NCI-H146 treated with DMSO at 0.1 percent for 48 hours (cell line): ENCODE results near the gene OR6K3.
"Not testable (repeated sequence)": the region's sequence is repeated elsewhere in the genome, so short reads cannot be mapped to it uniquely, and the experiment has no call there.

ENCODE experiments used
- DNase-seq: peaks from one replicate; lab custom pipeline; 2025; ENCODE audit not compliant: unreplicated experiment; lab: John Stamatoyannopoulos, UW

OR6K3 gene, protein sequence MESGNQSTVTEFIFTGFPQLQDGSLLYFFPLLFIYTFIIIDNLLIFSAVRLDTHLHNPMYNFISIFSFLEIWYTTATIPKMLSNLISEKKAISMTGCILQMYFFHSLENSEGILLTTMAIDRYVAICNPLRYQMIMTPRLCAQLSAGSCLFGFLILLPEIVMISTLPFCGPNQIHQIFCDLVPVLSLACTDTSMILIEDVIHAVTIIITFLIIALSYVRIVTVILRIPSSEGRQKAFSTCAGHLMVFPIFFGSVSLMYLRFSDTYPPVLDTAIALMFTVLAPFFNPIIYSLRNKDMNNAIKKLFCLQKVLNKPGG

GRCh38 chr1:158720620-158721019, at the start of gene OR6K3:
TSS of gene OR6K3 (minus strand) at chr1:158720720. CDS start at chr1:158718115, 2,605 bp downstream.
- DNase-seq = no peak

DNA sequence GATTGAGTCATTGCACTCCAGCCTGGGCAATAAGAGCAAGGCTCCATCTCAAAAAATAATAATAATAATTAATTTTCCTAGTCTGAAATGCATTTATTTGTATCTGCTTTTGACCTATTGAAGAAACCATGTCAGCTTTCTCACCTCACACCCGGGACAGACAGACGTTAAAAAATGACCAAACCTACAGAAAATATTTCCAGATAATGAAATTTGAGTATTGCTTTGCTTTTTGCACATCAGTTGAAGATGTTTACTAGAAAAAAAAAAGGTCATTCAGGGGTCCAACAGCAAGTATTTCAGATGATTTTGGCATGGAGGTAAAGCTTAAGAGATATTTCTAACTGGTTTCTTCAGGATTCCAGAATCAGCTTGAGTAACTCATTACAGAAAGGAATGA, 33.9 kb upstream of the OR6K3 start, which contains the start of gene OR6K6:
Gene OR6K6 (plus strand): TSS at position 301 of the 400 bp plus-strand sequence. CDS start 168 bp downstream, outside the sequence.
- DNase-seq = no peak

GRCh38 chr1:158752155-158752712, 31.7 kb upstream of the OR6K3 start:
- DNase-seq = no peak

- no peak for DNase-seq
These were observed 15.3 kb upstream of the OR6K3 start for GRCh38 chr1:158735848-158736247.

DNA sequence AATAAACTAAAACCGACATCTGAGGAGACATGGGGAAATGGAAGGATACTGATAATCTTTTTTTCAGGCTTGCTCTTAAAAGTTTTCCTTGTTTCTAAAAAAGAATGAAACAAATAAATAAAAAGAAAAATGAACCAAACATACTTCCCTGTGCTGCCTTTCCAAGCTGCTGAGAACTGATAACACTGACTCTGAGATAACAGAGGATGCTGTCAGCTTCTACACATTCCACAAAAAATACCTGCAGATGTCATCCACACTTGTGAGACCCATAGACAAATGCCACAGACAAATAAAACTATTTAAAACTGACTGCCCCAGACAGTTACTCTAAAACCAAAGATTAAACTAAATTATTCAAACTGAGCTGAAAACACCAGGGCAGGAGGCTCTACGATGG, 12.0 kb upstream of the OR6K3 start:
- DNase-seq = no peak

DNA sequence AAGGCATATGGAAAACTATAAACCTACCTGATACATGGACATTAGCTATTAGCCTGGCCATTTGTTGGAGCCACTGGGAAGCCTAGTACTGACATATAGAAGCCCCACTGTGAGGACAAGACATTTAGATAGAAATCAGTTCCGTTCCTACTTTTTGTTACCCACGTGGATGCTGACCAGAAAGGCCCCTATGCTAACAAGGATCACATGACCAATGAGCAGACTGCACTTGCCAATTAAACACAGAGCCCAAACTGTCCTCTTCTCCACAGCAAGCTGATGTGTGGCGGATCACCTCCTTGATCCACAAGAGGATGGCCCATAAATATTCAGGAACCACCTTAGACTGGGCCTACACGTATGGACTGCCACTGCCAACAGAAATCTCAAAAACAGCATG, 11.2 kb upstream of the OR6K3 start:
- no peak for DNase-seq

GRCh38 chr1:158730453-158730852, 9.9 kb upstream of the OR6K3 start:
- no peak for DNase-seq

DNA sequence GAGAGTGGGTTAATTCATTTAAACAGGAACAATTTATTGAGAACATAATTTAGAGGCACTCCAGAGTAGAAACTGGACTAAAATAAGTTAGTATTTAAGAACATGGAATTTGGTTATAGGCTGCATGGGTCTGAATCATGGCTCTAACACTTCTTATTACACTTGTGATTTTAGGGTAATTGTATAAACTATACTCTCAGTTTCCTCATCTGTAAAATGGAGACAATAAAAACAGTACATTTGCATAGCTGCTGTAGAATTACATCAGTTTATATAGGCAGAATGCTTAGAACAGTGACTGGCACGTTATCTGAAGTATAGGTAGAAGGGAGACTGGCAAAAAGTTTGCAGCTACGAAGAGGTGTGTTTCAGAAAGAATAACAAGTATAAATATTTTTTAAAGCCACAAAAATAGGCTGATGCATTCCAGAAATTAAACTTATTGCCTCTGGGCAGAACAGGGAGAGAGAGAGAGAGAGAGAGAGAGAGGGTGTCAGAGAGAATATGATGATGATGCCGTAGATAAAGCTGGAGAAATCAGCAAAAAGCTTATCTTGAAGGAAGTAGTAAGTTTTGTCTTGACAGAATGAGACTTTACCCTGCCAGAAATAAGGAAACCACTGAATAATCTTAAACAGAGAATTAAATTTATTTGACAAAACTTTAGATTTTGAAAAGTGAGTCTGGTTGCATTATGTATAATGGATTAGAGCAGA, 8.1 kb upstream of the OR6K3 start:
- DNase-seq = no peak

GRCh38 chr1:158724442-158724841, 3.9 kb upstream of the OR6K3 start:
- no peak for DNase-seq

DNA sequence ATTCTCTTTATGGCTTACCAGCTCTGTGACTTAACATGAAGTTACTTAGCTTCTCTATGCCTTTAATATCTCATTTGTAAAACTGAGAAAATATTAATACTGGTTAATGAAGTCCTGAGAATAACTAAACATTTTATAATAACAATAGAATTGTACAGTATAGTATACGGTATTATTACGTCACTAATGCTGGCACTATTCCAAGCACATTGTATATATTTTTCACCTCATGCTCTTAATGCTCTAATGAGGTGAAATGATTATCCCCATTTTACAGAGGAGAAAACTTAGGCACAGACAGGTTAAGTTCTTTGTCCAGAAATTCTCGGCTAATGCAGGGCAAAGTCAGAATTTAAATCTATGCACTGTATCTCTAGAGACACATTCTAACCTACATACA, 856 bp downstream of the OR6K3 start:
- DNase-seq = no peak

GRCh38 chr1:158717344-158717743, 3.2 kb downstream of the OR6K3 start:
- no peak for DNase-seq

DNA sequence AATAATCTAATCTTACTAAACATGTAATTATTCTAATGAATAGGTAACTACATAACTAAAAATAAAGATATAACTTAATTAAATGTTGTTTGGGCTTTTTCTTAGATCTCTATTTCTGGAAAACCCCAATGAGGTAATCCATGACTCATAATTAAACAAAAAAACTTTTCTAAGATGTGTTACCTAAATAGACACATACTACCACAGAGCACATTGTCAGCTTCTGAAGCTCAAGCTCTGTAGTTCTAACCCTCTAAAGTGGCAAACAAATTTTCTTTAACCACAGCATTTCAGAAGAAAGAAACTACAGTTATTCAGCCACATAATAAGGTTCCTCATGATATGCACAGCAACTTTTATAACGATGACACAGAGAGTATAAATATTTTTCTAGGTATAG, 4.2 kb downstream of the OR6K3 start:
- no peak for DNase-seq

DNA sequence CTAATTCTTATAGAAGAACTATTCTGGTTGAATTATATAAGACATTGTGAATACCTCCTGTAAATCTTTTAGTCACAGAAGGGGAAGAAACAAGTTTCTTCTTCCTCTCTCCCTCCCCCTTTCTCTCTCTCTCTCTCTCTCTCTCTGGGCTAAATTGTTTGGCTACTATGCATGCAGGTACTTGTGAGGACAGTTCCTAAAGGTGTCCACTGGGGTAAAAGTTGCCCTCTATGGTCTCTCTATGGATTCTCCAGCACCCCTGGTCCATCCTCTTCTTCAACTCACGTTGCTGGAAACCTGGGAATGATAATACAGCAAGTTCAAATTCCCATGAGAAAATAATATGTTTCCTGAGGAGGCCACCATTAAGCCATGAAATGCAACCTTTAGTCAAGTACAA, 5.8 kb downstream of the OR6K3 start:
- no peak for DNase-seq

DNA sequence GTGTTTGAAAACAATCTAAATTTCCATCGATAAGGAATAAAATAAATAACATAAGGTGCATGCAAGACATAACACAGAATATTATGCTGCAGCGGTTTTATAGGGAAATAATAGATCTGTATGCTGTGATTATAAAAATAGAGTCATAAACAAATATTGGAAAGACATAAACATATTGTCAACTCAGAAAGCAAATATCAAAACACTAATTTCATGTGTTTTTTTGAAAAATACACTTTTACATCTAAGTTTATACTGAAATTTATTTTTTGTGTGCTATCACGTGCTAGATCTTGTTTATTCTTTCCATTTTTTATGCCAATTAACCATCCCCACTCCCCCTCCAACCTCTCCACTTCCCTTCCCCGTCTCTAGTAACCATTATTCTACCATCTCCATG, 9.4 kb downstream of the OR6K3 start:
- no peak for DNase-seq

DNA sequence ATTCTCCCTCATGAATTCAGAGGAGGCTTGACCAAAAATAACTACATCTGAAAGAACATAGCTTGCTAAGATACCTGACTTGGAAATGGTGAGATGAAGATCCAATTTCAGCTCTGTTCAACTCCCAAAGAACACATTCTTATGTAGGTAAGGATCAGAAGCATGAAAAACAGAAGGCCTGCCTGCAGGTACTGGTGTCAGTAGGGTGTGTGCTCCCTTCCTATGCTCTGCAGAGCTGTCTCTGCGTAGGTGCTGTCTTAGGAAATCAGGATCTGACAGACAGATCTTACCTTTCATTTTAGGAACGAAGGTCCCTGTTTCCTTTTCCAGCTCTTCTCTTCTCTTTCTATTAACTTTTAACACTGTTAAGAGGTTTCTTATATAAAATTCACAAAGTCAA, 14.4 kb downstream of the OR6K3 start:
- no peak for DNase-seq

GRCh38 chr1:158700552-158700951, 20.0 kb downstream of the OR6K3 start, which contains the start of gene OR6K2:
TSS of gene OR6K2 (minus strand) at chr1:158700652. CDS start at chr1:158700652, 0 bp downstream.
- no peak for DNase-seq

DNA sequence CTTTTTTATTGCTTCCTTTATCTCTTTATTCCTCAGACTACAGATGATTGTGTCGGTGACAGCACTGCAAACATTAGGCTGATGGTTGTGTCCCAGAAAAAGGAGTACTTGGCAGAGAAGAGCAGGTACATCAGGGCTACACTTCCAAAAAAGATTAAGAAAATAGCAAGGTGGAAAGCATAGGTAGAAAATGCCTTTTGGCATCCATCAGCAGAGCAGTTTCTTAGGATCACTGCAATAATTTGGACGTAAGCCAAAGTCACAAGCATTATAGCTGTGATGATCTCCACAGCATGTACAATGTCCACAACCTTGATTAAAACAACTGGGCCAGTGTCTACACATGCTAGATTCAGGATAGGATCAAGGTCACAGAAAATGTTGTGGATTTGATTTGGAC, 25.9 kb downstream of the OR6K3 start:
- no peak for DNase-seq

DNA sequence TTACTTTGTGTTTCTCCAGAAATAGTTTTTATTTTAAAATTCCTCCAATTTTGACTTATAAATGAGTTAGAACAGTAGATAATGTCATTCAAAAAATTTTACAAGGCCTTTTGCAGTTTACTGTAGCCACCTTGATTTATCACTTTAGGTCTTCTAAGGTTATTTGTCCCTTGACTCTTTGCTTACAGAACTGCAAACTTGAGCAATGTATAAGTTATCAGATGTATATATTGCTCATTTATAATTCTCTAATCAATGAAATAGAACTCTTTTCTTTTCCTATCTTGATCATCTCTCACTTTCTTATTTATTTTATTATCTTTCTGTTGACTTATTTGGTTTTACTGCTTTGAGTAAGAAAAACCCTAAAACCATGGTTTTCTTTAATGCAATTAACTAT, 28.2 kb downstream of the OR6K3 start:
- DNase-seq = no peak

DNA sequence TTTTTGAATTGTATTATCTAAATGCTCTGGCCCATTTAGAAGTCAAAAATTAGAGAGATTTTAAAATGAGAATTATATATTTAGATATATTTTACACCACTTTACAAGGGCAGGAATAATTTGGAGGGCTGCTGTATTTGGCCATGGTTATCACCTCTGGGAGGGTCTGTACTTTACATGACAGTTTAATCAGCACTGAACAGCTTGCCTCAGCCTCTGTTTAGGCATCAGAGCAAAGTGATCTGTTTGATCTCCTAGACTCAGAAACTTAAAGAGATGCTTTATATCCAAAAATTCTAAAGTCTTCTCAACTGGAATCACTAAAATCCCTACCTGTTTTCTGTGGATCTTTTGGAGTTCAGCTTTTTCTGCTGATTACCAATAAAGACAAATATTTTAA, 28.6 kb downstream of the OR6K3 start:
- no peak for DNase-seq

DNA sequence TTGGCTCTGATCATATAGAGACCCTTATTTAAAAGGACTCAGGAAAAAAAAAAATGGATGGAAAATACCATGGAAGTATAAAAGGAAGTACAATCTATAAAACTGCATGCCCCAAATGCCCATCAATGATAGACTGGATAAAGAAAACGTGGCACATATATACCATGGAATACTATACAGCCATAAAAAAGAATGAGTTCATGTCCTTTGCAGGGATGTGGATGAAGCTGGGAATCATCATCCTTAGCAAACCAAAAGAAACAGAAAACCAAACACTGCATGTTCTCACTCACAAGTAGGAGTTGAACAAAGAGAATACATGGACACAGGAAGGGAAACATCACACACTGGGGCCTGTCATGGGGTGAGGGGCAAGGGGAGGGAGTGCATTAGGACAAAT, 29.4 kb downstream of the OR6K3 start:
- DNase-seq = not testable (repeated sequence)

- DNase-seq = no peak
These were observed 30.6 kb downstream of the OR6K3 start for GRCh38 chr1:158689875-158690274.

GRCh38 chr1:158689110-158689509, 31.4 kb downstream of the OR6K3 start:
- no peak for DNase-seq
